Trophoblast cell (in vitro differentiated cells and primary cell): ENCODE measurements around the gene RNF40.
A peak's percentile ranks its signal among the peaks of the same experiment; 100 is the strongest.

Source experiments
- DNase-seq, 2 donors: peaks; one replicate each; pipeline ENCODE4 v3.0.0-alpha.2; 2016
- H2AFZ ChIP-seq: 2 replicates; pipeline ENCODE4 v1.6.1; 2013; ENCODE audit warnings: low read length, moderate library complexity, mild to moderate bottlenecking; ENCODE audit not compliant: insufficient read depth, poor library complexity
- H2AK5ac ChIP-seq: 2 replicates; pipeline ENCODE4 v1.6.1; 2013; ENCODE audit warnings: mild to moderate bottlenecking, low read length
- H2BK120ac ChIP-seq: 2 replicates; pipeline ENCODE4 v1.6.1; 2013; ENCODE audit warnings: low read length, mild to moderate bottlenecking, moderate library complexity; ENCODE audit not compliant: insufficient read depth, poor library complexity
- H2BK12ac ChIP-seq: 2 replicates; pipeline ENCODE4 v1.6.1; 2013; ENCODE audit warnings: mild to moderate bottlenecking, low read length, moderate library complexity
- H2BK5ac ChIP-seq: 2 replicates; pipeline ENCODE4 v1.6.1; 2013; ENCODE audit warnings: low read length, low read depth, moderate library complexity, mild to moderate bottlenecking; ENCODE audit not compliant: poor library complexity
- H3K14ac ChIP-seq: 2 replicates; pipeline ENCODE4 v1.6.1; 2013; ENCODE audit warnings: mild to moderate bottlenecking, low read length
- H3K18ac ChIP-seq: 2 replicates; pipeline ENCODE4 v1.6.1; 2013; ENCODE audit warnings: mild to moderate bottlenecking, low read length
- H3K23ac ChIP-seq: 2 replicates; pipeline ENCODE4 v1.6.1; 2013; ENCODE audit warnings: low read length
- H3K27ac ChIP-seq: 2 replicates; pipeline ENCODE4 v1.5.1; 2013; ENCODE audit warnings: low read depth, mild to moderate bottlenecking, inconsistent platforms, low read length, moderate library complexity
- H3K27me3 ChIP-seq: 2 replicates; pipeline ENCODE4 v1.6.1; 2013; ENCODE audit warnings: inconsistent platforms, mild to moderate bottlenecking, low read length, moderate library complexity; ENCODE audit not compliant: insufficient read depth
- H3K36me3 ChIP-seq, 2 experiments: 1 replicate in 1 of 2; 2 replicates in 1 of 2; pipeline ENCODE4 v1.6.1; 2013; ENCODE audit warnings: low read length in 2 of 2, mild to moderate bottlenecking in 2 of 2, moderate library complexity in 1 of 2; ENCODE audit not compliant: insufficient read depth in 2 of 2, control insufficient read depth in 1 of 2
- H3K4ac ChIP-seq: 2 replicates; pipeline ENCODE4 v1.6.1; 2013; ENCODE audit warnings: low read depth, mild to moderate bottlenecking, low read length, moderate library complexity
- H3K4me1 ChIP-seq, 2 experiments: 1 replicate in 1 of 2; 2 replicates in 1 of 2; pipeline ENCODE4 v1.6.1; 2013; ENCODE audit warnings: low read length in 2 of 2, mild to moderate bottlenecking in 2 of 2, moderate library complexity in 1 of 2; ENCODE audit not compliant: insufficient read depth in 2 of 2, control insufficient read depth in 1 of 2
- H3K4me2 ChIP-seq: 2 replicates; pipeline ENCODE4 v1.6.1; 2013; ENCODE audit warnings: inconsistent platforms, mild to moderate bottlenecking, low read length, moderate library complexity
- H3K4me3 ChIP-seq: 2 replicates; pipeline ENCODE4 v1.5.1; 2013; ENCODE audit warnings: mild to moderate bottlenecking, low read depth, low read length, inconsistent platforms
- H3K79me1 ChIP-seq: one replicate; pipeline ENCODE4 v1.6.1; 2013; ENCODE audit warnings: low read length
- H3K79me2 ChIP-seq: 2 replicates; pipeline ENCODE4 v1.6.1; 2013; ENCODE audit warnings: low read length, mild to moderate bottlenecking; ENCODE audit not compliant: control insufficient read depth, insufficient read depth, poor library complexity
- H3K9ac ChIP-seq: 2 replicates; pipeline ENCODE4 v1.6.1; 2013; ENCODE audit warnings: mild to moderate bottlenecking, low read length
- H3K9me3 ChIP-seq: 2 replicates; pipeline ENCODE4 v1.6.1; 2013; ENCODE audit warnings: low read depth, mild to moderate bottlenecking, control low read depth, inconsistent platforms, low read length; ENCODE audit not compliant: insufficient read depth
- H4K12ac ChIP-seq: 2 replicates; pipeline ENCODE4 v1.6.1; 2013; ENCODE audit warnings: low read depth, mild to moderate bottlenecking, low read length, moderate library complexity
- H4K8ac ChIP-seq: 2 replicates; pipeline ENCODE4 v1.6.1; 2013; ENCODE audit warnings: low read depth, mild to moderate bottlenecking, low read length, moderate library complexity
- H4K91ac ChIP-seq: one replicate; pipeline ENCODE4 v1.6.1; 2013; ENCODE audit warnings: low read depth, mild to moderate bottlenecking, low read length, moderate library complexity
- WGBS: extraction: QIAGEN DNeasy Blood & Tissue Kit; methylation state at CpG from one replicate; pipeline ENCODE4 v1.1.7; 2013; ENCODE audit warnings: missing lambda C conversion rate; ENCODE audit not compliant: insufficient read length, insufficient coverage; ENCODE audit errors: extremely low coverage; 5-methylcytosine and 5-hydroxymethylcytosine counted together

Gene RNF40

DNA sequence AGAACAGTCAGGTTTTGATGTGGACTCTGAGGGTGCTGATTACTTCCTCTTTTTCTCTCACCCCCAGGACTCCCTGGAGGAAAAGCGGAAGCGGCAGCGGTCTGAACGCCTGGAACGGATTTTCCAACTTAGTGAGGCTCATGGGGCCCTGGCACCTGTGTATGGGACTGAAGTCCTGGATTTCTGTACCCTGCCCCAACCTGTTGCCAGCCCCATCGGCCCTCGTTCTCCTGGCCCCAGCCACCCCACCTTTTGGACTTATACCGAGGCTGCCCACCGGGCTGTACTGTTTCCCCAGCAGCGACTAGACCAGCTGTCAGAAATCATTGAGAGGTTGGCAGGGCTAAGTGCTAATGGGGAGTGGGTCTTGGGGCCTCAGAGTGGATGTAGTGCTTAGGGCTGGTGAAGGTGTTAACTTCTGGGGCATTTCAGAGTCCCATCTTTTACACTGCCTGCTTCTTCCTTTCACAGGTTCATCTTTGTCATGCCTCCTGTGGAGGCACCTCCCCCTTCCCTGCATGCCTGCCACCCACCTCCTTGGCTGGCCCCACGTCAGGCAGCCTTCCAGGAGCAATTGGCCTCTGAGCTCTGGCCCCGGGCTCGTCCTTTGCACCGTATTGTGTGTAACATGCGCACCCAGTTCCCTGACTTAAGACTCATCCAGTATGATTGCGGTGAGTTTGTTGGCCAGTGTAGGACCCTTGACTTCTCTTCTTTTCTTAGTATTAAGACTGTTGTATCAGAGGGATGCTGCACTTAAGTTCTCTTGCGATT, 33.0 kb upstream of the RNF40 start:
- no peak overlapping the region for H2AK5ac ChIP-seq
- no peak overlapping the region for H3K4ac ChIP-seq
- H3K4me2 ChIP-seq: no peak overlapping the region
- H3K36me3 ChIP-seq: peaks cover 54 to 71% of the 10 kb centered on the region in 2 experiments
- no peak overlapping the region for H2BK5ac ChIP-seq
- no peaks in the 10 kb centered on the region for H3K9me3 ChIP-seq
- H2AFZ ChIP-seq: no peak overlapping the region
- H3K27me3 ChIP-seq: no peaks in the 10 kb centered on the region
- H3K79me1 ChIP-seq: no peaks in the 10 kb centered on the region
- H3K4me3 ChIP-seq: no peak overlapping the region
- H2BK120ac ChIP-seq: no peak overlapping the region
- no peak overlapping the region for H3K27ac ChIP-seq
- no CpG with 5 or more reads among the region's 17 CpGs for WGBS
- H2BK12ac ChIP-seq: no peak overlapping the region
- H3K9ac ChIP-seq: no peak overlapping the region
- no peaks in the 10 kb centered on the region for H3K79me2 ChIP-seq
- H3K23ac ChIP-seq: no peak overlapping the region
- no peak overlapping the region for H4K12ac ChIP-seq
- no peak overlapping the region for H4K8ac ChIP-seq
- no peak overlapping the region for H3K14ac ChIP-seq
- no peak overlapping the region for H4K91ac ChIP-seq
- H3K4me1 ChIP-seq: no peaks in the 10 kb centered on the region
- DNase-seq: peak in 1 of 2 donors; percentile 18
- H3K18ac ChIP-seq: peak overlapping the region; percentile 23

DNA sequence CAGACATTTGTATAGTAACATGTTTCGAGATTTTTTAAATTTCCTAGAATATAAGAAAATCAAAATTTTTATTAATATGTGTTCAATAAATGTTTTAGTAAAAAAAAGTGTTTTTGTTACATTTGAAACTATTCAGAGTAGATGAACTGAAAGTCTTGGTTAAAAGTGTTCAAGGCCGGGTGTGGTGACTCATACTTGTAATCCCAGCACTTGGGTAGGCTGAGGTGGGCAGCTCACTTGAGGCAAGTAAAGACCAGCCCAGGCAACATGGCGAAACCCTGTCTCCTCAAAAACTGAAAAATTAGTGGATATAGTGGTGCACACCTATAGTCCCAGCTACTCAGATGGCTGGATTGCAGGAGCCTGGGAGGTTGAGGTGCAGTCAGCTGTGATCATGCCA, 30.7 kb upstream of the RNF40 start:
- Histone ChIP-seq H3K9me3 (no peaks in the 10 kb centered on the region), H4K12ac (no peak overlapping the region), H3K4me3 (no peak overlapping the region), H3K4ac (no peak overlapping the region), H4K8ac (no peak overlapping the region), H3K36me3 (peaks cover 50 to 66% of the 10 kb centered on the region in 2 experiments), H2AK5ac (no peak overlapping the region), H3K23ac (no peak overlapping the region), H2BK120ac (no peak overlapping the region), H3K27me3 (no peaks in the 10 kb centered on the region), H3K14ac (no peak overlapping the region), H3K9ac (no peak overlapping the region), H3K4me1 (no peaks in the 10 kb centered on the region), H2BK5ac (no peak overlapping the region), H3K79me2 (no peaks in the 10 kb centered on the region), H3K4me2 (no peak overlapping the region), H2BK12ac (no peak overlapping the region), H2AFZ (no peak overlapping the region), H4K91ac (no peak overlapping the region), H3K27ac (no peak overlapping the region), H3K18ac (no peak overlapping the region), H3K79me1 (no peaks in the 10 kb centered on the region)
- no CpG with 5 or more reads among the region's 3 CpGs for WGBS
- no peak for DNase-seq

DNA sequence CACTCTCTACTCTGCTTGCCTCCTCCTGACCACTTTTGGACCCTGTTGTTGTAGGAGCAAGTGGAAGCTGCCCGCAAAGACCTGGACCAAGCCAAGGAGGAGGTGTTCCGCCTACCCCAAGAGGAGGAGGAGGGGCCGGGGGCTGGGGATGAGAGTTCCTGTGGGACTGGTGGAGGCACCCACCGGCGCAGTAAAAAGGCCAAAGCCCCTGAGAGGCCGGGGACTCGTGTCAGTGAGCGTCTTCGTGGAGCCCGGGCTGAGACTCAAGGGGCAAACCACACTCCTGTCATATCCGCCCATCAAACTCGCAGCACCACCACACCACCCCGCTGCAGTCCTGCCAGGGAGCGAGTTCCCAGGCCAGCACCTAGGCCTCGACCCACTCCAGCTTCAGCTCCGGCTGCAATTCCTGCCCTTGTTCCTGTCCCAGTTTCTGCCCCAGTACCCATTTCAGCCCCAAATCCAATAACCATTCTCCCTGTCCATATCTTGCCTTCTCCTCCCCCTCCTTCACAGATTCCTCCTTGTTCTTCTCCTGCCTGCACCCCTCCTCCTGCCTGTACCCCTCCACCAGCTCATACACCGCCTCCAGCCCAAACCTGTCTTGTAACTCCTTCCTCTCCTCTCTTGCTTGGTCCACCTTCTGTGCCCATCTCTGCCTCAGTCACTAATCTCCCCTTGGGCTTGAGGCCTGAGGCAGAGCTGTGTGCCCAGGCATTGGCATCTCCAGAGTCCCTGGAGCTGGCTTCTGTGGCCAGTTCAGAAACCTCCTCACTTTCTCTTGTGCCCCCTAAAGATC, 24.9 kb upstream of the RNF40 start:
- WGBS: no CpG with 5 or more reads among the region's 17 CpGs
- no peak overlapping the region for H2BK120ac ChIP-seq
- no peaks in the 10 kb centered on the region for H3K9me3 ChIP-seq
- no peak overlapping the region for H2AK5ac ChIP-seq
- no peak overlapping the region for H4K91ac ChIP-seq
- H3K23ac ChIP-seq: no peak overlapping the region
- H3K4me3 ChIP-seq: no peak overlapping the region
- no peak overlapping the region for H3K27ac ChIP-seq
- H2BK12ac ChIP-seq: no peak overlapping the region
- no peak overlapping the region for H4K12ac ChIP-seq
- H3K4me2 ChIP-seq: no peak overlapping the region
- H3K4ac ChIP-seq: no peak overlapping the region
- no peak overlapping the region for H3K14ac ChIP-seq
- peaks cover 56 to 63% of the 10 kb centered on the region in 2 experiments for H3K36me3 ChIP-seq
- H3K79me1 ChIP-seq: peaks cover 10% of the 10 kb centered on the region
- H3K9ac ChIP-seq: no peak overlapping the region
- H3K4me1 ChIP-seq: peaks cover 9 to 22% of the 10 kb centered on the region in 2 experiments
- no peak overlapping the region for H2BK5ac ChIP-seq
- no peak overlapping the region for H3K18ac ChIP-seq
- peaks cover 3% of the 10 kb centered on the region for H3K79me2 ChIP-seq
- H4K8ac ChIP-seq: no peak overlapping the region
- no peak overlapping the region for H2AFZ ChIP-seq
- DNase-seq: no peak
- no peaks in the 10 kb centered on the region for H3K27me3 ChIP-seq

DNA sequence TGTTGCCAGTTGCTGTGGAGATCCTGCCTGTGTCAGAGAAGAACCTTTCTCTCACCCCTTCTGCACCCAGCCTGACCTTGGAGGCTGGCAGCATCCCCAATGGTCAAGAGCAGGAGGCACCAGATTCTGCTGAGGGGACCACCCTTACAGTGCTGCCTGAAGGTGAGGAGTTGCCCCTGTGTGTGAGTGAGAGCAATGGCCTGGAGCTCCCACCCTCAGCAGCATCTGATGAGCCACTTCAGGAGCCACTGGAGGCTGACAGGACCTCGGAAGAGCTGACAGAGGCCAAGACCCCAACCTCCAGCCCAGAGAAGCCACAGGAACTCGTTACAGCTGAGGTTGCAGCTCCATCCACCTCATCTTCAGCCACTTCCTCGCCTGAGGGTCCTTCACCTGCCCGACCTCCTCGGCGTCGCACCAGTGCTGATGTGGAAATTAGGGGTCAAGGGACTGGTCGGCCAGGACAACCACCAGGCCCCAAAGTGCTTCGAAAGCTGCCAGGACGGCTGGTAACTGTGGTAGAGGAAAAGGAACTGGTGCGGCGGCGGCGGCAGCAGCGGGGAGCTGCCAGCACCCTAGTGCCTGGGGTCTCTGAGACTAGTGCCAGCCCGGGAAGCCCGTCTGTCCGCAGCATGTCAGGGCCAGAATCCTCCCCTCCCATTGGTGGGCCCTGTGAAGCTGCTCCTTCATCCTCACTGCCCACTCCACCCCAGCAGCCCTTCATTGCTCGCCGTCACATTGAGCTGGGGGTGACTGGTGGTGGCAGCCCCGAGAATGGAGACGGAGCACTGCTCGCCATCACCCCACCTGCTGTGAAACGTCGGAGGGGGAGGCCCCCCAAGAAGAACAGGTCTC, 24.1 kb upstream of the RNF40 start:
- Histone ChIP-seq H3K9me3 (no peaks in the 10 kb centered on the region), H4K12ac (no peak overlapping the region), H4K8ac (no peak overlapping the region), H3K14ac (no peak overlapping the region), H2BK120ac (no peak overlapping the region), H2AK5ac (no peak overlapping the region), H3K27me3 (no peaks in the 10 kb centered on the region), H3K79me2 (peaks cover 3% of the 10 kb centered on the region), H4K91ac (no peak overlapping the region), H3K4me2 (no peak overlapping the region), H3K9ac (no peak overlapping the region), H3K18ac (no peak overlapping the region), H3K4me3 (no peak overlapping the region), H2BK5ac (no peak overlapping the region), H3K79me1 (peaks cover 10% of the 10 kb centered on the region), H3K36me3 (peaks cover 59 to 62% of the 10 kb centered on the region in 2 experiments), H2AFZ (no peak overlapping the region), H3K23ac (no peak overlapping the region), H3K4ac (no peak overlapping the region), H3K27ac (no peak overlapping the region), H3K4me1 (peaks cover 9 to 22% of the 10 kb centered on the region in 2 experiments), H2BK12ac (no peak overlapping the region)
- no peak for DNase-seq
- no CpG with 5 or more reads among the region's 25 CpGs for WGBS
